GM21526 (cell line): ENCODE data around the gene TEDC2.
"Not testable (repeated sequence)": the region's sequence is repeated elsewhere in the genome, so short reads cannot be mapped to it uniquely, and the experiment has no call there.

Source experiments
- ATAC-seq: cut with Tn5 transposase; IDR thresholded peaks from one replicate; pipeline ENCODE4 v1.9.1; 2021; ENCODE audit warnings: moderate library complexity; ENCODE audit not compliant: unreplicated experiment, low FRiP score

TEDC2 gene, protein sequence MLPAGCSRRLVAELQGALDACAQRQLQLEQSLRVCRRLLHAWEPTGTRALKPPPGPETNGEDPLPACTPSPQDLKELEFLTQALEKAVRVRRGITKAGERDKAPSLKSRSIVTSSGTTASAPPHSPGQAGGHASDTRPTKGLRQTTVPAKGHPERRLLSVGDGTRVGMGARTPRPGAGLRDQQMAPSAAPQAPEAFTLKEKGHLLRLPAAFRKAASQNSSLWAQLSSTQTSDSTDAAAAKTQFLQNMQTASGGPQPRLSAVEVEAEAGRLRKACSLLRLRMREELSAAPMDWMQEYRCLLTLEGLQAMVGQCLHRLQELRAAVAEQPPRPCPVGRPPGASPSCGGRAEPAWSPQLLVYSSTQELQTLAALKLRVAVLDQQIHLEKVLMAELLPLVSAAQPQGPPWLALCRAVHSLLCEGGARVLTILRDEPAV

DNA sequence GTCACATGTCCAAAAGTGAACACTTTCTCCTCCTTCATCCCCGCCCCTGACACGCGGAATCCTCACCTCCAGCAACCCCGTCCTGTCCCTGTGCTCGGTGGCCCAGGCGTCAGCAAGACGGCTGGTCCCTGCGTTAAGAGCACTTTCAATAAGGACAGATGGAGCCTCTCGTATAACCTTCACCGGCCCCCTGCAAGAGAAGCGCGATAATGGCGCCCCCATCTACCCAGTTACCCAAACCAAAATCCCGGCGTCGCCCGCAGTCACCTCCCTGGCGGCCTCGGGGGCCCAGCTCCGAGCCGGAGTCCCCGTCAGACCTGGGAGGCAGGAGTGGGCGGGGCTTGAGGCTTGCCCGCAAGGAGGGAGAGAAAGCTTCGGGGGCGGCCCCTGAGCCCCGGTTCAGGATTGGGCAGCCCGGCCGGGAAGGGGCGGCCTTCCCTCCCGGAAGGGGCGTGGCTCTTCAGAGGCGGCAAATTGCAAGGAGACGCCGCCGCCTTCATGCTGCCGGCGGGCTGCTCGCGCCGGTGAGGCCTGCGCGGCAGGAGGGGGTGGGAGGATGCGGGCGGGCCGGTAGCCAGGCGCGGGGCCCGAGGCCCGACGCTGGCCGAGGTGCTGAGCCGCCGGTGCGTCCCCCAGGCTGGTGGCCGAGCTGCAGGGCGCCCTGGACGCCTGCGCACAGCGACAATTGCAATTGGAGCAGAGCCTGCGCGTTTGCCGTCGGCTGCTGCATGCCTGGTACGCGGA, at the start of gene TEDC2:
Gene TEDC2 (plus strand): TSS at position 463 of the 744 bp plus-strand sequence. CDS start 36 bp downstream, at position 499.
- ATAC-seq: peak; percentile 59

DNA sequence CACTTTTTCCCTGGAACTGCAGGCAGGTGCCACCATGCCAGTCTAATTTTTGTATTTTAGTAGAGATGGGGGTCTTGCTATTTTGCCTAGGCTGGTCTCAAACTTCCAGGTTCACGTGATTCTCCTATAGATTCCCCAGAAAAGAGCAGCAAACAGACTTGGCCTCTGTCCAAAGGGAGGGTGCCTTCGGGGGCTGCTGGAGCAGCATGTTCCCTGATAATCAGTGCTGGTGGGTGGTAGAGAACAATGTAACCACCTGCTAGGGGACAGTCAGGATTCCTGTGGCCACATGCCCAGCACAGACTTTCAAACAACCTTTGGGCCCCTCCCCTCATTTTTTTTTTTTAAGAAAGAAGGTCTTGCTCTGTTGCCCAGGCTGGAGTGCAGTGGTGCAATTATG, 44.8 kb upstream of the TEDC2 start:
- ATAC-seq: no peak

DNA sequence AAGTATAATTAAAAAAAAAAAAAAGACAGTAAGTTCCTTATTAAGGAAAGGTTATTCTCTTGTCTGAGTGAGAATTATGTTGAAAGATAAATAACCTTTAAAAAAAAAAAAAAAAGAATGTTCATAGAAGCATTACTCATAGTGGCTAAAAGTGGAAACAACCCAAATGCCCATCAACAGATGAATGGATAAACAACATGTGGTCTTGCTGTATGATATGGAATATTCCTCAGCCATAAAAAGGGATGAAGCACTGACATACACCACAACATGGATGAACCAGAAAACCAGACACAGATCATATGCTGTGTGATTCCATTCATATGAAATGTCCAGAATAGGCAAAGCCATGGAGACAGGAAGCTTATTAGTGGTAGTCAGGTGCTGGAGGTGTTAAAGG, 39.9 kb upstream of the TEDC2 start:
- no peak for ATAC-seq

- ATAC-seq: no peak
Measured at GRCh38 chr16:2422123-2422867, 37.6 kb upstream of the TEDC2 start.

DNA sequence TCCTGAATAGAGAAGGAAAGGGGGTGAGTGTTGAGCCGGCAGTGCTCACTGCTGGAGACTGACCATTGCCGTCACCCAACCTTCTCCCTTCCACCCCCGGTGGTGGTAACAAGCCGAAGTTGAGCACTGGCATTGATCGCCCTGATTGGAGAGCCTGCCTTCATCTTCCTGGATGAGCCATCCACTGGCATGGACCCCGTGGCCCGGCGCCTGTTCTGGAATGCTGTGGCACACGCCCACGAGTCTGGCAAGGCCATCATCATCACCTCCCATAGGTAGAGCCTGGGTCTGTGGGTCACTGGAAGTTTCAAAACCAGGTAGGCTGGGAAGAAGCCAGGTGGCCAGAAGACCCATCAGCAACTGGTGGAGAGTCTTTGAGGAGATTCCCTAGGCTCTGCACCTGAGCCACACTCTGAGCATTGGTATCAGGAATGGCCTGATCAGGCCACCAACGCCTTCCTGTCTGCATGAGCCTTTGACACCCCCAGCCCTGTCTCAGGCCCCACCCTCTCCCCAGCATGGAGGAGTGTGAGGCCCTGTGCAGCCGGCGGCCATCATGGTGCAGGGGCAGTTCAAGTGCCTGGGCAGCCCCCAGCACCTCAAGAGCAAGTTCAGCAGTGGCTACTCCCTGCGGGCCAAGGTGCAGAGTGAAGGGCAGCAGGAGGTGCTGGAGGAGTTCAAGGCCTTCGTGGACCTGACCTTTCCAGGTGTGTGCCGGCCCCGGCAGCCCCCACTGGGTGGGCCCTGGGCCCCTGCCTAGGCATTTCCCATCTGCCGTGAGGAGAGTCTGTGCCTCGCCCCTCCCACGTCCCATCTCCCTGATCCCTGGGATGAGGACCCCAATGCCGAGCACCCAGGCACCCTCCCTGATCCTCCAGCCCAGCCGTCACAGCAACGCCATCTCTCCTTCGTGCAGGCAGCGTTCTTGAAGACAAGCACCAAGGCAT, 35.6 kb upstream of the TEDC2 start:
- ATAC-seq: no peak

DNA sequence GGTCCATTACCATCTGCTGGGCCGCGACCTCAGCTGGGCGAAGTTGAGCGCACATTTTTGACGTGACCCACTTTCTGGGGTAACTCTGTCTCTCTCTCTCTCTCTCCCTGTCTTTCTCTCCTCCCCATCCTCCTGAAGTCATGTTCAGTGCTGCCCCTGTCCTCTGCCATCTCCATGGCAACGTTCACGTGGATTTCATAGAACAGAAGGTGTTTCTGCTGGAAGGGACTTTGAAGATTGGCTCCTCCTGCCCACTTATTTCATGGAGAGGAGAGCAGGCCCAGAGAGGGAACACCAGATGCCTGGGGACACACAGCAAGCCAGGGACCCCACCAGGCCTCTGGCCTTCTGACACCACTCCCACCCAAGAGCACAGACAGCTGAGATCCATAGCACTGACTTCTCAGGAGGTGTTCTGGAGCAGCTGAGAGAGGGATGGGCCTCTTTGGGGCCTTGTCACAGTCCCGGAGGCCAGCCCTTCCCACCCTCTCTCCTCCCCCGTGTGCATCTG, 34.8 kb upstream of the TEDC2 start:
- ATAC-seq: no peak

DNA sequence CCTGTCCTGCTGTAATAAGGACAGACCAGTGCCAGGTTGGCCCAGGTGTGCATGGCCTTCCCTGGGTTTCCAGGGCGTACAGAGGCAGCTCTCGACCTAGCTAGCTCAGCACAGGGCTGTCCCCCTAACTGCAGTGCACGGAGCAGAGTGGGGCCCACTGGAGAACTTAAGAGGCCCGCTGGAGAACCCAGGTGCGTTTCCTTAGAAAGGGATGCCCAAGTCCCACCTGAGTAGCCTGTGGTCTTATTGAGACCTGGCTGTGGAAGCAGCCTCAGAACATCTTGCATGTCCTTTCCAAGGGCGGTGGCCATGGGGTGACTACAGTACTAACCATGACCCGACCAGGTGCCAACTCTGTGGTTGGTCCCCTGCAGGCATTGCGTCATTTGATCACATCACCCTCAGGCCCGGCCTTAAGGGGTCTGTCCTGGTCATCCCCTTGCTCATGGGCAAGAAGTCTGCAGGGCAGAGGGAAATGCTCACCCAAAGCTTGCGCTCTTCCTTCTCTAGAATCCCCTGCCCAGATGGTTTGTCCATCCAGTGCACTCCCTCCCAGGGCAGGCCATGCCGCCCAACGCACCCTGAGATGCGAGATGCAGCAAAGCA, 34.0 kb upstream of the TEDC2 start:
- ATAC-seq: no peak

DNA sequence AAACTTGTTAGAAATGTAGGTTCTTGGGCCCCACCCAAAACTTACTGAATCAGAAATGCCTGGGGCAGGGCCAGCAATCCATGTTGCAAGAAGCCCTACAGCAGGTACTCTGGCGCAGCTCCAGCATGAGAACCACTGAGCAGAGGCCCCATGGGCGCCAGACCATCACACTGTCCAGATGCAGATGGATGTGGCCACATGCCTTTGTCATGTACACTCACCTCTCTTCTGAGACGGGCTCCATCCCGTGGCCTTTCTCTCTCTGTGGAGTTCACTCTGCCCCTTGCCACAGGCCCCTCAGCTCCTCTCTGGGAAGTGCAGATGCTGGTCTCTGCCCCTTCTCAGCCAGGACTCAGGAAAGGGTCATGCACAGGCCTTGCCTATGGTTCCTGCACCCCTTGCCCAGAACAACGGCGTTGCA, 33.0 kb upstream of the TEDC2 start:
- no peak for ATAC-seq

DNA sequence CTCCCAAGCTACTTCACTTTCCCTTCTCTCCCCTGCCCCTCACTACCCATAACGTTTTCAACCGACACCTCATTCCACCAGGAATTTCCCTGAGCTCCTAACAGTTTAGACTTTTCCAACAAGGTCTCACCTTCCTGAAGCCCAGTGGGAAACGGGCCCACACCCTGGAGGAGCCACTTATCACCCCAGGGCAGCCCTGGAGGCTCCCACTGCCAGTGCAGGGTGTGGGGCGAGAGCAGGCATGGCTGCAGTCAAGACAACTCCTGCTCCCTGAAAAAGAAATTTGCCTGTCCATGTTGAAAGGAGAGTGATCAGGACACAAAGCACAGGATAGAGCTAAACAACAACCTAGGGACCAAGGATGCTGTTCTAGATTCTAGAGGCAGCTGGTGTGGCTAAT, 32.4 kb upstream of the TEDC2 start:
- ATAC-seq: no peak

GRCh38 chr16:2428051-2428783, 31.7 kb upstream of the TEDC2 start:
- no peak for ATAC-seq

DNA sequence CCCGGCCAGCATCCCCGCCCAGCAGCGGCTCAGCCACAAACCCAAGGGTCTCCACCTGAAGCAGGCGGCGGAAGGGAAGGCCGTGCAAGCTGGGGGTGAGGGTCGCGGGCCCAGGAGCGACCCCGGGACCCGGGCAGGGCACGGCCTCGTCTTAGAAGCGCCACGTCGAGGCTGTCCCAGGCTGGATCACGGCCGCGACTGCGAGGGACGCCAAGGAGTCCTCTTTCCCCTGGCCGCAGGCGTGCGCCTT, 31.2 kb upstream of the TEDC2 start:
- ATAC-seq: no peak

GRCh38 chr16:2429034-2429770, 30.7 kb upstream of the TEDC2 start, which contains the start of gene CCNF:
Gene CCNF, plus strand, starts transcription at chr16:2429447. Its CDS starts 35 bp downstream, at chr16:2429482.
- ATAC-seq: peak; percentile 73

GRCh38 chr16:2429771-2430663, 29.9 kb upstream of the TEDC2 start:
- peak; percentile 23 for ATAC-seq

DNA sequence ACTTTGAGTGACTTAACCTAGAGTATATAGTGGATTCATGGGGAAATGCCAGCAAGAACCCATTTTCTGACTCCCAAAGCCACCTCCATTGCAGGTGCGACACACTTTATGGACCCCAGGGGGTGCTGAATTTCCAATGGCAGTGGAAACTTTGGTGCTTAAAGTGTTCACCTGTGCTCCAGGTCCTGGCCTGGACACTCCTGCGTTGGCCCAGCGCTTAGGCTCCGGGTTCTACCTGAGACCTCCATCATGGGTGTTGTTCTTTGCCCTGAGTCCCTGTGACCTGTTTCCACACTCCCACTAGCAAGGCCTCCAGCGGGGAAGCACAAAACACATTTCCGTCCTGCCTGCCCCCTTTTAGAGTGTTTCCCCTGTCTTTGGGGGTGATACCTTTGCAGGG, 27.6 kb upstream of the TEDC2 start:
- no peak for ATAC-seq

DNA sequence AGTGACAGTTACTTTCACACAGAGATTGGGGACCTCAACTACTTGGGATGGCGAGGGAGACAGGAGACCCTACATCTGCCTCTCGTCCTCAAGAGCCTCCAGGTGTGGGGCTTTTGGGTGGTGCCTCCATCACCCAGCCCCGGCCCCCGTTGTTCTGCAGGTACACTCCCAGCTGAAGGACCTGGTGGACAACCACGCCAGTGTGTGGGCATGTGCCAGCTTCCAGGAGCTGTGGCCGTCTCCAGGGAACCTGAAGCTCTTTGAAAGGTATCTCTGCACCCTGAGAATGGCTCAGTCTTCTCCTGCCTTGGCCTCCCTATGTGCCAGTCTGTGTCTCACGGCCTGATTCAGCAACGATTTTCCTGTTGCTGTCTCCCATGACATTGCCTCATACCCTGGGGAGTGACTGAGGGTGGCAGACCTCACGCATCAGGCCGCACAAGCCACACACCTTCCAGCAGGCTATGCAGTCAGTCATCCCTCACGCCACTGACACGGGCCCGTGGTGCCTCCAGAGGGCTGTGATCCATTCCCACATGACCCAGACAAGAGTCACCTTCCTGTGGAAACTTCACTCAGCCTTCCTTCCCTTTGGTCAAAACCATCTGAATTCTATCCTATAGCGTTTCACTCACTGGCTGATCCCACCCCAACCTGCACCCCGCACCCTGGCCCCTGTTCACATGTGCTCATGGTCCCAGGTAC, 27.0 kb upstream of the TEDC2 start:
- no peak for ATAC-seq

DNA sequence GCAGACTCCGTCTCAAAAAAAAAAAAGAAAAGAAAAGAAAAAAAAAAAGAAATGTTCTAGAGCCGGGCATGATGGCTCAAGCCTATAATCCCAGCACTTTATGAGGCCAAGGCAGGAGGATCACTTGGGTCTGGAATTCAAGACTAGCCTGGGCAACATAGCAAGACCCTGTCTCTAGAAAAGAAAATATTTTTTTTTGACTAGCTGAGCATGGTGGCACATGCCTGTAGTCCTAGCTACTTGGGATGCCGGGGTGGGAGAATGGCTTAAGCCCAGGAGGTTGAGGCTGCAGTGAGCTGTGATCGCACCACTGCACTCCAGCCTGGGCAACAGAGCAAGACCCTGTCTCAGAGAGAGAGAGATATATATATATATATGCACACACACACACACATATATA, 24.7 kb upstream of the TEDC2 start:
- not testable (repeated sequence) for ATAC-seq

GRCh38 chr16:2436110-2436509, 23.8 kb upstream of the TEDC2 start:
- no peak for ATAC-seq
